ENCODE data around the gene WASF3. TPM values are rescaled to one million over a fixed set of nuclear protein-coding genes. Genes with fewer than 3 reads are reported as not detected.

The WASF3 gene
- total and polyA plus RNA-seq, 12 donors = 12.6 to 63.3 (median 37.6) TPM

- Histone ChIP-seq H3K4me3 (no peak overlapping the region), H3K9me3 (replicated peaks in 1 of 3) (no peaks in the 10 kb centered on the region), H3K27me3 (no peaks in the 10 kb centered on the region), H3K4me1 (replicated peaks in 1 of 2) (no peaks in the 10 kb centered on the region), H3K27ac (no peak overlapping the region), H3K36me3 (replicated peaks in 1 of 2) (no peaks in the 10 kb centered on the region)
- DNase-seq = no peak
- intact Hi-C loops (cut with DNase I) = loop anchor here (5.0 kb wide), 1 partner anchor 226 kb away; no protein-coding TSS in a partner anchor
- WGBS, 4 donors = 57 to 66% (median 61%) methylated on average over 7 of the region's 7 CpGs
- no peak for TF ChIP-seq CTCF (IDR thresholded peaks at IDR 0.05)
- TF ChIP-seq POLR2A (IDR thresholded peaks at IDR 0.05) = no peak
These were observed 148.9 kb downstream of the WASF3 start for GRCh38 chr13:26706381-26706780.

GRCh38 chr13:26707122-26708006, 149.9 kb downstream of the WASF3 start:
- 29 to 57% (median 50%) methylated on average over 8 to 13 of the region's 13 CpGs for WGBS, 4 donors
- intact Hi-C loops (cut with DNase I) = loop anchor here (5.0 kb wide), 1 partner anchor 225 kb away; no protein-coding TSS in a partner anchor
- DNase-seq = peak; percentile 41 to 68 (median 57)

GRCh38 chr13:26708007-26708297, 150.5 kb downstream of the WASF3 start:
- intact Hi-C loops (cut with DNase I) = loop anchor here (5.0 kb wide), 1 partner anchor 224 kb away; no protein-coding TSS in a partner anchor

More at GRCh38 chr13:26707122-26708006, 149.9 kb downstream of the WASF3 start:
- Histone ChIP-seq H3K27me3 (no peaks in the 10 kb centered on the region), H3K9me3 (replicated peaks in 1 of 3) (no peaks in the 10 kb centered on the region), H3K4me1 (replicated peaks in 1 of 2) (no peaks in the 10 kb centered on the region), H3K36me3 (replicated peaks in 1 of 2) (no peaks in the 10 kb centered on the region), H3K27ac (no peak overlapping the region), H3K4me3 (no peak overlapping the region)
- TF ChIP-seq CTCF (IDR thresholded peaks at IDR 0.05) = peak; percentile 36 to 70 (median 64)
- no peak for TF ChIP-seq POLR2A (IDR thresholded peaks at IDR 0.05)

More at GRCh38 chr13:26708007-26708297, 150.5 kb downstream of the WASF3 start:
- DNase-seq = no peak
- TF ChIP-seq CTCF (IDR thresholded peaks at IDR 0.05) (peak in 2 of 6 experiments; percentile 0 to 11), POLR2A (IDR thresholded peaks at IDR 0.05) (no peak)
- no peaks in the 10 kb centered on the region for H3K27me3 ChIP-seq
- H3K36me3 ChIP-seq (replicated peaks in 1 of 2) = no peaks in the 10 kb centered on the region
- H3K9me3 ChIP-seq (replicated peaks in 1 of 3) = no peaks in the 10 kb centered on the region
- H3K4me1 ChIP-seq (replicated peaks in 1 of 2) = no peaks in the 10 kb centered on the region
- H3K4me3 ChIP-seq = no peak overlapping the region
- WGBS, 4 donors = 74 to 80% (median 77%) methylated on average over 6 of the region's 6 CpGs
- no peak overlapping the region for H3K27ac ChIP-seq
